Epithelial cell of esophagus (primary cell): Measurements from ENCODE around the gene TMSB4X.

Experiments used
- DNase-seq: peaks from one replicate; pipeline ENCODE4 v3.0.0; 2010; ENCODE audit warnings: low read depth
- H3K4me3 ChIP-seq: 2 replicates; pipeline ENCODE4 v1.5.1; 2011; ENCODE audit warnings: mild to moderate bottlenecking, low read length, control low read depth
- CTCF ChIP-seq: IDR thresholded peaks from 2 replicates; pipeline ENCODE4 v1.5.1; 2011; ENCODE audit warnings: low read depth, mild to moderate bottlenecking, low read length, control low read depth, inconsistent platforms; ENCODE audit not compliant: insufficient read depth; ENCODE audit errors: missing control alignments

The TMSB4X gene

GRCh38 chrX:12972878-12973560, 1.9 kb upstream of the TMSB4X start:
- H3K4me3 ChIP-seq = no peak overlapping the region

GRCh38 chrX:12973561-12974304, 1.2 kb upstream of the TMSB4X start:
- no peak for DNase-seq
- TF ChIP-seq CTCF = no peak
- no peak overlapping the region for H3K4me3 ChIP-seq

More at GRCh38 chrX:12972878-12973560, 1.9 kb upstream of the TMSB4X start:
- no peak for DNase-seq
- no peak for TF ChIP-seq CTCF

GRCh38 chrX:12974305-12974795, 560 bp upstream of the TMSB4X start:
- peak; percentile 54 for DNase-seq
- no peak for TF ChIP-seq CTCF
- H3K4me3 ChIP-seq = peak overlapping the region; percentile 76

GRCh38 chrX:12975670-12975965, 708 bp downstream of the TMSB4X start:
- no peak for TF ChIP-seq CTCF
- no peak for DNase-seq
- H3K4me3 ChIP-seq = peak overlapping the region; percentile 76

- no peak for TF ChIP-seq CTCF
- DNase-seq = peak; percentile 34
- H3K4me3 ChIP-seq = peak overlapping the region; percentile 76
Measured at GRCh38 chrX:12975991-12976558, 1.2 kb downstream of the TMSB4X start.

GRCh38 chrX:12976819-12977732, 2.2 kb downstream of the TMSB4X start:
- H3K4me3 ChIP-seq = peak overlapping the region; percentile 76
- peak; percentile 9 for DNase-seq
